Caco-2 (cell line): ENCODE results near the gene PPM1G. TPM values are rescaled to one million over a fixed set of nuclear protein-coding genes. Genes with fewer than 3 reads are reported as not detected.
A peak's percentile ranks its signal among the peaks of the same experiment; 100 is the strongest.

Experiments used
- BruUV-seq: library from RNA; stranded (reverse); fragments of 400-500 nt; replicated peaks from 2 replicates; lab custom pipeline; 2021; lab: Mats Ljungman, UMichigan
- CTCF ChIA-PET: fragments of 300-600 bp; sonication (Branson Sonifier 250); formaldehyde crosslinking; loops from one replicate; lab custom pipeline; 2022; ENCODE audit warnings: antibody characterized with exemption; lab: Charles Lee
- POLR2A ChIA-PET: fragments of 300-600 bp; sonication (Branson Sonifier 250); formaldehyde crosslinking; loops from one replicate; lab custom pipeline; 2022; ENCODE audit warnings: antibody characterized with exemption; lab: Charles Lee
- DNase-seq, 2 experiments: peaks; one replicate each; pipeline versions ENCODE4 v3.0.0 to v3.0.0-alpha.2; 2020 to 2022
- H3K27me3 ChIP-seq: replicated peaks from 2 replicates; pipeline ENCODE4 v1.6.0; 2011; ENCODE audit warnings: low read length; ENCODE audit not compliant: control insufficient read depth, insufficient read depth
- H3K36me3 ChIP-seq: 2 replicates; pipeline ENCODE4 v1.5.1; 2011; ENCODE audit warnings: low read length; ENCODE audit not compliant: control insufficient read depth, insufficient read depth
- H3K4me1 ChIP-seq: fragments of 250-450 bp; sonication (Bioruptor Pico); 2 replicates; pipeline ENCODE4 v1.5.1; 2020; ENCODE audit warnings: mild to moderate bottlenecking
- H3K4me3 ChIP-seq: 2 replicates; pipeline ENCODE4 v1.5.1; 2011; ENCODE audit warnings: low read depth, mild to moderate bottlenecking, control low read depth, low read length
- H3K9me3 ChIP-seq: fragments of 250-450 bp; sonication (Bioruptor Pico); 2 replicates; pipeline ENCODE4 v1.5.1; 2020; ENCODE audit warnings: mild to moderate bottlenecking, moderate library complexity
- H3K27ac Mint-ChIP-seq: one replicate; pipeline ENCODE4 v1.8.0; 2022; ENCODE audit warnings: mixed read lengths; ENCODE audit not compliant: unreplicated experiment
- H3K27me3 Mint-ChIP-seq: one replicate; pipeline ENCODE4 v1.8.0; 2022; ENCODE audit warnings: mixed read lengths; ENCODE audit not compliant: insufficient read depth, unreplicated experiment
- H3K36me3 Mint-ChIP-seq: one replicate; pipeline ENCODE4 v1.8.0; 2022; ENCODE audit warnings: mild to moderate bottlenecking, mixed read lengths; ENCODE audit not compliant: insufficient read depth, unreplicated experiment
- H3K4me1 Mint-ChIP-seq: one replicate; pipeline ENCODE4 v1.8.0; 2022; ENCODE audit warnings: low read depth, mixed read lengths; ENCODE audit not compliant: unreplicated experiment
- H3K4me3 Mint-ChIP-seq: one replicate; pipeline ENCODE4 v1.8.0; 2022; ENCODE audit warnings: mild to moderate bottlenecking, moderate library complexity, mixed read lengths; ENCODE audit not compliant: unreplicated experiment
- H3K9me3 Mint-ChIP-seq: one replicate; pipeline ENCODE4 v1.8.0; 2022; ENCODE audit warnings: mixed read lengths; ENCODE audit not compliant: unreplicated experiment
- intact Hi-C: fragments of 100-400 bp; cut with micrococcal nuclease; formaldehyde crosslinking; loops from one replicate; pipeline ENCODE4 v1.10.0; 2022; ENCODE audit not compliant: unreplicated experiment
- total RNA-seq: library from RNA; stranded (reverse); gene quantifications from 2 replicates; pipeline ENCODE4 v1.2.3, GENCODE V29; 2022
- TF ChIP-seq, protein P1 (sequence below), 2 experiments: fragments of 200-600 bp in 1 of 2; IDR thresholded peaks; 1 replicate in 1 of 2; 2 replicates in 1 of 2; pipeline versions ENCODE4 v1.5.1 to v1.8.0; 2011 to 2022; ENCODE audit warnings: antibody characterized with exemption in 1 of 2, control low read depth in 1 of 2, inconsistent platforms in 1 of 2, low read depth in 1 of 2, low read length in 1 of 2, mild to moderate bottlenecking in 1 of 2, moderate library complexity in 1 of 2; ENCODE audit not compliant: insufficient read depth in 1 of 2, severe bottlenecking in 1 of 2, unreplicated experiment in 1 of 2

Gene PPM1G
- total RNA-seq, 1 experiment from 2014 or later = 140 TPM

DNA sequence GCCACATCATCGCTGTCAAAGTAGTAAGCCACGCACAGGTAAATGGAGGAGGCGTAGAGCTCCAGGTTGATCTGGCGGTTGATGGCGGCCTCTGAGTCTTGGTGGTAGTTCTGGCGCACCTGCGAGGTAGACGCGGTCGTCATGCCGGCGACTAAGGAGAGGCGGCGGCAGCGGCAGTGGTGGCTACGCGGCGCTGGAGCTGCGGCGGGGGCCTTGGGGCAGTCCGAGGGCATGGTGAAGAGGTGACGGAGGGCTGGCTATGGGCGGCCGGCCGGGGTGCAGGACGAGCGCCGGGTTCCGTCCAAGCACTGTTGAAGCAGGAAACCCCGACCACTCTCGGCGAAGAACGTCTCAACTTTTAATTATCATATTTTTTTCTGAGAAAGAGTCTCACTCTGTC, 16.2 kb downstream of the PPM1G start:
- intact Hi-C loops = no loop called here
- H3K27ac Mint-ChIP-seq = no peak overlapping the region
- no peaks in the 10 kb centered on the region for H3K4me1 ChIP-seq
- no peaks in the 10 kb centered on the region for H3K9me3 ChIP-seq
- CTCF ChIA-PET = no interaction called here
- no peaks in the 10 kb centered on the region for H3K27me3 ChIP-seq
- no peak overlapping the region for H3K4me3 Mint-ChIP-seq
- no peaks in the 10 kb centered on the region for H3K4me1 Mint-ChIP-seq
- BruUV-seq = no TSS peak
- no peaks in the 10 kb centered on the region for H3K9me3 Mint-ChIP-seq
- no peaks in the 10 kb centered on the region for H3K27me3 Mint-ChIP-seq
- TF ChIP-seq, protein P1, sequence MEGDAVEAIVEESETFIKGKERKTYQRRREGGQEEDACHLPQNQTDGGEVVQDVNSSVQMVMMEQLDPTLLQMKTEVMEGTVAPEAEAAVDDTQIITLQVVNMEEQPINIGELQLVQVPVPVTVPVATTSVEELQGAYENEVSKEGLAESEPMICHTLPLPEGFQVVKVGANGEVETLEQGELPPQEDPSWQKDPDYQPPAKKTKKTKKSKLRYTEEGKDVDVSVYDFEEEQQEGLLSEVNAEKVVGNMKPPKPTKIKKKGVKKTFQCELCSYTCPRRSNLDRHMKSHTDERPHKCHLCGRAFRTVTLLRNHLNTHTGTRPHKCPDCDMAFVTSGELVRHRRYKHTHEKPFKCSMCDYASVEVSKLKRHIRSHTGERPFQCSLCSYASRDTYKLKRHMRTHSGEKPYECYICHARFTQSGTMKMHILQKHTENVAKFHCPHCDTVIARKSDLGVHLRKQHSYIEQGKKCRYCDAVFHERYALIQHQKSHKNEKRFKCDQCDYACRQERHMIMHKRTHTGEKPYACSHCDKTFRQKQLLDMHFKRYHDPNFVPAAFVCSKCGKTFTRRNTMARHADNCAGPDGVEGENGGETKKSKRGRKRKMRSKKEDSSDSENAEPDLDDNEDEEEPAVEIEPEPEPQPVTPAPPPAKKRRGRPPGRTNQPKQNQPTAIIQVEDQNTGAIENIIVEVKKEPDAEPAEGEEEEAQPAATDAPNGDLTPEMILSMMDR (IDR thresholded peaks at IDR 0.05; ENCODE audit: insufficient read depth in 1 of 2, low read depth in 1 of 2, low read length in 1 of 2, severe bottlenecking in 1 of 2, unreplicated experiment in 1 of 2) = no peak
- peaks cover 51% of the 10 kb centered on the region for H3K36me3 Mint-ChIP-seq
- no peaks in the 10 kb centered on the region; the same call in 1 of the 2 replicates for H3K36me3 ChIP-seq
- no peak for DNase-seq
- POLR2A ChIA-PET = no interaction called here
- H3K4me3 ChIP-seq = no peak overlapping the region

DNA sequence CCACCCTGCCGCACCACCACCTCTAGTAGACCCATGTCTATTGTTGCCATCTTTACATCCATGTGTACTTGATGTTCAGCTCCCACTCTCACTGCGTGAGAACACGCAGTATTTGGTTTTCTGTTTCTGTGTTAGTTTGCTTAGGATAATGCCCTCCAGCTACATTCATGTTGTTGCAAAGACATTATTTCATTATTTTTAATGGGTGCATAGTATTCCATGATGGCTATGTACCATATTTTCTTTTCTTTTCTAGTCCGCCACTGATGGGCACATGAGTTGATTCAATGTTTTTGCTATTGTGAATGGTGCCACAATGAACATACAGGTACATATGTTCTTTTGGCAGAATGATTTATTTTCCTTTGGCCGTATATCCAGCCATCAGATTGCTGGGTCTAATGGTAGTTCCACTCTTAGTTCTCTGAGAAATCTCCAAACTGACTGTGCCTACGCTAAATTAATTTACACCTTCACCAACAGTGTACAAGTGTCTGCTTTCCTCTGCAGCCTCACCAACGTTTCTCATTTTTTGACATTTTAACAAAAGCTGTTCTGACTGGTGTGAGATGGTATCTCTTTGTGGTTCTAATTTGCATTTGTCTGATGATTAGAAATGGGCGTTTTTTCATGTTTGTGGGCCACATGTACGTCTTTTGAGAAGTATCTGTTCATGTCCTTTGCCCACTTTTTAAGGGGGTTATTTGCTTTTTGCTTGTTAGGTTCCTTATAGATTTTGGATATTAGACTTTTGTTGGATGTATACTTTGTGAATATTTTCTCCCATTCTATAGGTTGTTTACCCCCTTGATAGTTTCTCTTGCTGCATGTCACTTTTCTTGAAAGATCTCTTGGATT, 18.3 kb downstream of the PPM1G start:
- H3K27me3 Mint-ChIP-seq = no peaks in the 10 kb centered on the region

DNA sequence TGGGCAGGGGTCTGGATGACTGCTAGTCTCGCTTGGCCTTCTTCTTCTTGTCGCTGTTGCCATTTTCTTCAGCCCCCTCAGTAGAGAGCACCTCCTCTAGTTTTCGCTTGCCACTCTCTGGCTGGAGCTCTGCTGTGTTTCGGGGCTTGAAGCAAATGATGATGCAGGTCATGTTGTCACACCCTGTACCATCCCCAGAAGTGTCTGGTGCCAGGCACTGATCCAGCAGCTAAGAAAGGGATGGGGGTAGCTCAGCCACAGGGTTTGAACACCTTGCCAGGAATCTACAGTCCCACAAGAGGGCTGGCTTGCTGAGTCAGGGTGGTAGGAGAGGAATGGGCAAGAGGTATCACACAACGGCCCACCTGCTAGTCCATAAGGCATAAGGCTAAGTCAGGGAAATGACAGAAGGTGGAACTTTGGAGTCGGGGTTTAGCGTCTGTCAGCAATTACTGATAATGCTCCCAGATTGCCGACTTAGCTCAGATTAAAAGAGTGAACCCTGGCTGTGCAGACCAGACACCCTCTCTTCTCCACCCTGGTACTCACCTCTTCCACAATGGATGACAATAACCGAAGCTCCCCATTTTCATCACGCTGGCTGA, 27.7 kb downstream of the PPM1G start:
- Mint-ChIP-seq H3K9me3 (no peaks in the 10 kb centered on the region), H3K4me3 (peak overlapping the region; percentile 85), H3K27me3 (no peaks in the 10 kb centered on the region), H3K4me1 (peaks cover 11% of the 10 kb centered on the region), H3K36me3 (peaks cover 88% of the 10 kb centered on the region), H3K27ac (peak overlapping the region; percentile 98)
- POLR2A ChIA-PET = interaction anchor here (1.7 kb wide), 1 partner anchor 25 kb away, joined by 7 read pairs; the partner anchor contains the start of gene GTF3C2
- CTCF ChIA-PET = interaction anchor here (1.1 kb wide), 1 partner anchor 302 kb away, joined by 3 read pairs; no protein-coding TSS in a partner anchor
- Histone ChIP-seq H3K4me3 (no peak overlapping the region), H3K9me3 (no peaks in the 10 kb centered on the region), H3K4me1 (peaks cover 15% of the 10 kb centered on the region), H3K36me3 (peaks cover 6% of the 10 kb centered on the region), H3K27me3 (no peaks in the 10 kb centered on the region)
- TF ChIP-seq, protein P1 (IDR thresholded peaks at IDR 0.05; ENCODE audit: insufficient read depth in 1 of 2, low read depth in 1 of 2, low read length in 1 of 2, severe bottlenecking in 1 of 2, unreplicated experiment in 1 of 2) = no peak
- intact Hi-C loops = no loop called here
- no peak for DNase-seq
- BruUV-seq = TSS peak; percentile 56

More for the DNA sequence above, 18.3 kb downstream of the PPM1G start:
- TF ChIP-seq, protein P1 (IDR thresholded peaks at IDR 0.05; ENCODE audit: insufficient read depth in 1 of 2, low read depth in 1 of 2, low read length in 1 of 2, severe bottlenecking in 1 of 2, unreplicated experiment in 1 of 2) = no peak
- no peak overlapping the region for H3K4me3 ChIP-seq
- CTCF ChIA-PET = no interaction called here
- no peak overlapping the region for H3K4me3 Mint-ChIP-seq
- no peaks in the 10 kb centered on the region for H3K4me1 ChIP-seq
- H3K27ac Mint-ChIP-seq = no peak overlapping the region
- intact Hi-C loops = no loop called here
- no peaks in the 10 kb centered on the region for H3K4me1 Mint-ChIP-seq
- no peak for DNase-seq
- no TSS peak for BruUV-seq
- POLR2A ChIA-PET = no interaction called here
- no peaks in the 10 kb centered on the region for H3K9me3 ChIP-seq
- H3K36me3 Mint-ChIP-seq = peaks cover 50% of the 10 kb centered on the region
- H3K27me3 ChIP-seq = no peaks in the 10 kb centered on the region
- H3K9me3 Mint-ChIP-seq = no peaks in the 10 kb centered on the region
- no peaks in the 10 kb centered on the region; the same call in 1 of the 2 replicates for H3K36me3 ChIP-seq
